ENCODE data around the gene SCUBE1. TPM values are rescaled to one million over a fixed set of nuclear protein-coding genes. Genes with fewer than 3 reads are reported as not detected.

Gene SCUBE1
- total and polyA plus RNA-seq, 11 donors = 0.04 to 0.40 (median 0.24) TPM; not detected in 1

- 72 to 83% (median 75%) methylated on average over 8 to 9 of the region's 9 CpGs for WGBS, 4 donors
- Histone ChIP-seq H3K36me3 (no peaks in the 10 kb centered on the region), H3K4me1 (peaks cover 0 to 8% (median 0%) of the 10 kb centered on the region in 12 donors), H3K9me3 (no peaks in the 10 kb centered on the region), H3K27ac (no peak overlapping the region), H3K4me3 (no peak overlapping the region), H3K27me3 (peaks cover 0 to 10% (median 0%) of the 10 kb centered on the region in 9 donors)
- ATAC-seq (no peak), DNase-seq (no peak)
- TF ChIP-seq POLR2A (IDR thresholded peaks at IDR 0.05) (no peak), CTCF (IDR thresholded peaks at IDR 0.05) (no peak)
- intact Hi-C loops (cut with DNase I) = loop anchor here (2.0 to 10.0 kb wide), 10 partner anchors 42 to 594 kb away; partner anchors contain the start of gene SCUBE1 (in 2 of the 10)
These were observed 112.6 kb downstream of the SCUBE1 start for GRCh38 chr22:43230571-43230970.

GRCh38 chr22:43228863-43229262 is 114.3 kb downstream of the SCUBE1 start:
- Histone ChIP-seq H3K27me3 (peaks cover 0 to 10% (median 0%) of the 10 kb centered on the region in 9 donors), H3K4me3 (no peak overlapping the region), H3K36me3 (no peaks in the 10 kb centered on the region), H3K27ac (no peak overlapping the region), H3K9me3 (no peaks in the 10 kb centered on the region), H3K4me1 (peaks cover 0 to 7% (median 0%) of the 10 kb centered on the region in 12 donors)
- intact Hi-C loops (cut with DNase I) = no loop called here
- ATAC-seq (no peak), DNase-seq (no peak)
- TF ChIP-seq CTCF (IDR thresholded peaks at IDR 0.05) = no peak
- 67 to 85% (median 77%) methylated on average over 16 to 19 of the region's 19 CpGs for WGBS, 4 donors

- no peaks in the 10 kb centered on the region for H3K36me3 ChIP-seq
- WGBS, 4 donors = 56 to 67% (median 62%) methylated on average over 8 of the region's 8 CpGs
- peaks cover 0 to 10% (median 0%) of the 10 kb centered on the region in 9 donors for H3K27me3 ChIP-seq
- DNase-seq = no peak
- peak in 1 of 4 donors; percentile 48 for ATAC-seq
- H3K4me3 ChIP-seq = no peak overlapping the region
- TF ChIP-seq CTCF (IDR thresholded peaks at IDR 0.05) (peak; percentile 15 to 50 (median 34)), POLR2A (IDR thresholded peaks at IDR 0.05) (no peak)
- no peak overlapping the region for H3K27ac ChIP-seq
- H3K4me1 ChIP-seq = peaks cover 0 to 7% (median 0%) of the 10 kb centered on the region in 12 donors
- intact Hi-C loops (cut with DNase I) = no loop called here
- no peaks in the 10 kb centered on the region for H3K9me3 ChIP-seq
These were observed 114.8 kb downstream of the SCUBE1 start for GRCh38 chr22:43228330-43228729.

- no peak for DNase-seq
- Histone ChIP-seq H3K9me3 (no peaks in the 10 kb centered on the region), H3K27me3 (peaks cover 0 to 10% (median 0%) of the 10 kb centered on the region in 9 donors), H3K36me3 (no peaks in the 10 kb centered on the region), H3K27ac (no peak overlapping the region), H3K4me3 (no peak overlapping the region), H3K4me1 (peaks cover 0 to 14% (median 6%) of the 10 kb centered on the region in 12 donors)
- TF ChIP-seq CTCF (IDR thresholded peaks at IDR 0.05) (no peak), POLR2A (IDR thresholded peaks at IDR 0.05) (no peak)
- WGBS, 4 donors = 59 to 67% (median 66%) methylated on average over 16 to 17 of the region's 17 CpGs; no CpG with 5 or more reads in 1 of the 4 donors
- peak in 1 of 4 donors; percentile 23 for ATAC-seq
- intact Hi-C loops (cut with DNase I) = no loop called here
These were observed 115.9 kb downstream of the SCUBE1 start for GRCh38 chr22:43227239-43227630.
